ENCODE data around the gene ADAM19.

The ADAM19 gene

DNA sequence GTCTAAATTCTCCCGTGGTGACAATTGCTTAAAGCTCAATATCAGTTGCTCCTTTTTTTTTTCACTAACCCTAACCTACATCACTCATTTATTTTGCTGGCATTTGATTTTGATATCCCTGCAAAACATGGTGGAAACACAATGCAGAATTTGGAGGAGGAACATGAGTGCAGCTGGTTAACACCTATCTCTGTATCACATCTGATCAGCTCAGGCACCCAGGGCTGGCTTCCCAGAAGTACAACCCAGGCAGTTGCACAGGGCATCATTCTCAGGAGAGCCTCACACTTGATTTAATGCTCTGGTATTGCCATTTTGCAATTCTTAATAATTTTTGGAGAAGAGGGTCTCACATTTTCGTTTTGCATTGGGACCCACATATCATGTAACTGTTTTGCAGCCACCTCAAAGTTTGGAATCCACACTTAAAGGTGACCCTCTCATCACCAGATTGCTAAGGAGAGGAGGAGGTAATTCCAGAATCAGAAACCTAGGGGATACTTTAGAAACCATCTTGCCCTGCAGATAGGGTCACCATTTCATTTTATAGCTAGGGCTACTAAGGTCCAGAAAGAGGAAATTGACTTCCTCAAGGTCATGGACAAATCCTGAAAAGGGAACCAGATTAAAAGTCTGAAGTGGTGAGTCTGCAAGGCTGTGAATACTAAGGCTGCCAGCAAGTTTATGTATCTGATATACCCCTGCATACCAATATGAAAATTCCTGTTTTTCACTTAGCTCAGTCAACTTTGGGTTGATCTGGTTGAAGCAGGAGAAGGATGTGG lies 19.3 kb upstream of the ADAM19 start:
- no peak for TF ChIP-seq ZFX (IDR thresholded peaks at IDR 0.05; ENCODE audit: borderline replicate concordance)
- TF ChIP-seq, protein P1, sequence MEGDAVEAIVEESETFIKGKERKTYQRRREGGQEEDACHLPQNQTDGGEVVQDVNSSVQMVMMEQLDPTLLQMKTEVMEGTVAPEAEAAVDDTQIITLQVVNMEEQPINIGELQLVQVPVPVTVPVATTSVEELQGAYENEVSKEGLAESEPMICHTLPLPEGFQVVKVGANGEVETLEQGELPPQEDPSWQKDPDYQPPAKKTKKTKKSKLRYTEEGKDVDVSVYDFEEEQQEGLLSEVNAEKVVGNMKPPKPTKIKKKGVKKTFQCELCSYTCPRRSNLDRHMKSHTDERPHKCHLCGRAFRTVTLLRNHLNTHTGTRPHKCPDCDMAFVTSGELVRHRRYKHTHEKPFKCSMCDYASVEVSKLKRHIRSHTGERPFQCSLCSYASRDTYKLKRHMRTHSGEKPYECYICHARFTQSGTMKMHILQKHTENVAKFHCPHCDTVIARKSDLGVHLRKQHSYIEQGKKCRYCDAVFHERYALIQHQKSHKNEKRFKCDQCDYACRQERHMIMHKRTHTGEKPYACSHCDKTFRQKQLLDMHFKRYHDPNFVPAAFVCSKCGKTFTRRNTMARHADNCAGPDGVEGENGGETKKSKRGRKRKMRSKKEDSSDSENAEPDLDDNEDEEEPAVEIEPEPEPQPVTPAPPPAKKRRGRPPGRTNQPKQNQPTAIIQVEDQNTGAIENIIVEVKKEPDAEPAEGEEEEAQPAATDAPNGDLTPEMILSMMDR (IDR thresholded peaks at IDR 0.05): no peak
- H3K27ac ChIP-seq: no peak overlapping the region

DNA sequence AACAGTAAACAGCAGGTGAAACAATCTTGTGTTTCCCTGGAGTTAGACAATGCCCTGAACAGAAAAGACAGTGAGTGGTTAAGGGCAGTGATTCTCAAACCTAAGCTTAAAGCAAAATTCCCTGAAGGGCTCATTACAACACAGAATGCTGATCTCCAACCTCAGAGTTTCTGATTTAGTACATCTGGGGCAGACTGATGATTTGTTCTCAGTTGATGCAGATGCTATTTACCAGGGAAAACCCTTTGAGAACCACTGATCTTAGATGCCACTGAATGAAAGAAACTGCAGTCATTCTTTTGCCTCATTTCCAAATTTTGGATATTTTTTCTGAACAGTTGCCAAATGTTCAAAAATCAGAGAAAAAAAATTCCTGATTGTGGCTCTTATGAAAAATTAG lies 18.7 kb upstream of the ADAM19 start:
- H3K27ac ChIP-seq: no peak overlapping the region
- no peak for TF ChIP-seq ZFX (IDR thresholded peaks at IDR 0.05; ENCODE audit: borderline replicate concordance)
- TF ChIP-seq, protein P1 (IDR thresholded peaks at IDR 0.05): no peak

DNA sequence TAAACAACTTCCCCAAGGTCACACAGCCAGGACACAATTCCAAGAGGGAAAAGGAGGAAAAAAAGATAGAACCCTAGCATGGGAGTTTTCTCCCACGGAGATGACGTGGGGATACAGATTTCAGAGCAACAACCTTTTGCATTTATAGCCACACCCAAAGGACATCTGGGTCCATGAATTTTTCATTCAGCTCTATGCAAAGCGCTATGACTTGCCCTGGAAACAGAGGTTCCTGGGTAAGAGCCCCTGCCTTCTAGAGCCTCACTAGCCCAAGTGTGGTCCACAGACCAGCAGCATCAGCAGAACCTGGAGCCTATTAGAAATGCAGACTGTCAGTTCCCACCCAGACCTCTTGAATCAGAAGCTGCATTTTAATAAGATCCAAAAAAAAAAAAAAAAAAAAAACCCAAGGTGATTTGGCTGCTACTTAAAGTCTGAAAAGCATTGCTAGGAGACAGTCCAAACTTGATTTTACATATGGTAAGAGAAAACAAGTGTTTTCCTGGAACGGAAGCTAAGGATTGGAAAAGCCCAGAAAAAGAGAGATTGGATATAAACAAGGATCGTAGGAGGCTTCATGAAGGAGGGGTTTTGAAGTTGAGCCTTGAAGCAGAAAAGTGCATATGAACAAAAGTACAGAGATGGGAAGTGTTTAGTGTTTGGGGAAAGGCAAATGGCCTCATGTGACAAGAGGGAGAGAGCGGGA lies 17.6 kb upstream of the ADAM19 start:
- no peak for TF ChIP-seq ZFX (IDR thresholded peaks at IDR 0.05; ENCODE audit: borderline replicate concordance)
- TF ChIP-seq, protein P1 (IDR thresholded peaks at IDR 0.05): no peak
- H3K27ac ChIP-seq: no peak overlapping the region

DNA sequence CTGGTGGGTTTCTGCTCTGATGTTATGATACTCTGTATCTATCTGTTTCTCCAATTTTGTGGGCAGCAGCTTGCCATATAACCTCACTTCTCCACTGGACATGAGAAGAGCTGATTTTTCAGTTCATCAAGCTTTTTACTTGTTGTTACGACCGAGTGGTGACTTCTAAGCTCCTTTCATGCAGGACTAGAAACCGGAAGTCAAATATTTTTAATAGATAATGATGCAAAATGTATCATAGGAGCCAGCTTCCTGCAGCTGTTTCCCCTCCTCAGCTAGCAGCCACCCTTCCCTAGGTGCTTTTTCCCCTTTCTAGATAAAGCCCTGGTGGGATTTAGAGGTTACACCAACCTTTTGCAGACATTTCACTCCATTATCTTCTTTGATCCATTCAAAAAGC lies 17.0 kb upstream of the ADAM19 start:
- no peak for TF ChIP-seq ZFX (IDR thresholded peaks at IDR 0.05; ENCODE audit: borderline replicate concordance)
- TF ChIP-seq, protein P1 (IDR thresholded peaks at IDR 0.05): no peak
- no peak overlapping the region for H3K27ac ChIP-seq

DNA sequence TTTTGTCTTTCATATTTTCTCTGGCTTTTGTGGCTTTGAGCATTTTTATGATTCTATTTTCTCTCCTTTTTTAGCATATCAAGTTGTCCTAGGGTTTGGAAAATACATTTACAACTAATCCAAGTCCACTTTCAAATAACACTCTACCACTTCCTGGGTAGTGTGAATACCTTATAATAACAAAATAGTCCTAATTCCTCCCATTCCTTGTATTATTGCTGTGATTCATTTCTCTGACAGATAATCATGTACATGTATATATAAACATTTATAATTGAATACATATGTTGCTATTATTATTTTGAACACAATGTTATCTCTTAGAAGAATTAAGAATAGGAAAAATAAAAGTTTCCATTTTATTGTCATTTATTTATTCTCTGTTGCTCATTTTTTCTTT lies 14.9 kb upstream of the ADAM19 start:
- no peak overlapping the region for H3K27ac ChIP-seq
- no peak for TF ChIP-seq ZFX (IDR thresholded peaks at IDR 0.05; ENCODE audit: borderline replicate concordance)
- TF ChIP-seq, protein P1 (IDR thresholded peaks at IDR 0.05): no peak

DNA sequence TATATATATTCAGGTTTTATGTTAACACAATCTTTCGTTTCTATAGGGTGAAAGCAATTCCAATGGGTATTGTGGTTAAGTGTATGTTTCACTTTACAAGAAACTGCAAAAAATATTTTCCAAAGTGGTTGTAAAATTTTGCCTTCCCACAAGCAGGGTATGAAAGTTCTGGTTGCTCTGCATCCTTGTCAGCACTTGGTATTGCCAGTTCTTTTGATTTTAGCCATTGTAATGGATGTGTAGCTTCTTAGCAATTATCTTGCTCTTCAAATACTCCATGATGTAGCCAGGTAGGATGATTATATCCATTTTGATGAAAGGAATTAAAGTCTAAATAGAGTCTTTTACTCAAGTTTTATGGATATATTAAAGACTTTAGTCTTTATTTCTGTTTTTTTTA lies 9.1 kb upstream of the ADAM19 start:
- no peak for TF ChIP-seq ZFX (IDR thresholded peaks at IDR 0.05; ENCODE audit: borderline replicate concordance)
- TF ChIP-seq, protein P1 (IDR thresholded peaks at IDR 0.05): no peak
- no peak overlapping the region for H3K27ac ChIP-seq

Data from 22Rv1 (cell line).